ENCODE results near the gene OR3A2. TPM values are rescaled to one million over a fixed set of nuclear protein-coding genes. Genes with fewer than 3 reads are reported as not detected.

The OR3A2 gene
- total RNA-seq, 1 experiment from 2014 or later: not detected

GRCh38 chr17:3260163-3260562 is 125.9 kb downstream of the OR3A2 start:
- Mint-ChIP-seq H3K9me3 (peaks cover 70 to 85% of the 10 kb centered on the region in 2 experiments), H3K4me1 (no peaks in the 10 kb centered on the region), H3K4me3 (no peak overlapping the region), H3K36me3 (ENCODE audit: insufficient read depth in 1 of 3, low read depth in 3 of 3) (peaks cover 12 to 38% (median 17%) of the 10 kb centered on the region in 3 experiments; a peak in 6 of 7 replicates), H3K27ac (no peak overlapping the region), H3K27me3 (ENCODE audit: low read depth) (no peaks in the 10 kb centered on the region; the same call in 1 of the 2 replicates)
- Histone ChIP-seq H2BK120ac (ENCODE audit: low read depth, low read length, poor library complexity, severe bottlenecking) (no peak overlapping the region), H3K4me1 (ENCODE audit: insufficient read depth, low read length) (no peaks in the 10 kb centered on the region), H3K23ac (ENCODE audit: insufficient read length, low read depth, low read length) (no peak overlapping the region), H3K27ac (ENCODE audit: insufficient read length, low read depth, low read length) (no peak overlapping the region), H4K20me1 (ENCODE audit: control insufficient read depth, insufficient read depth, insufficient read length) (no peaks in the 10 kb centered on the region), H4K5ac (ENCODE audit: insufficient read length, low read depth, low read length) (no peak overlapping the region), H4K8ac (replicated peaks; ENCODE audit: insufficient read length, low read depth, low read length) (no peak overlapping the region), H2BK15ac (ENCODE audit: low read depth, low read length) (no peak overlapping the region), H3K56ac (ENCODE audit: insufficient read length, low read depth, low read length) (no peak overlapping the region), H2BK20ac (ENCODE audit: low read depth, low read length, poor library complexity, severe bottlenecking) (no peak overlapping the region), H3K23me2 (ENCODE audit: insufficient read length, low read depth, low read length, poor library complexity, severe bottlenecking) (no peaks in the 10 kb centered on the region), H2AFZ (ENCODE audit: low read length) (no peak overlapping the region), H3K9me3 (ENCODE audit: control insufficient read depth, low read depth, low read length) (peaks cover 65% of the 10 kb centered on the region), H4K91ac (ENCODE audit: insufficient read length, low read depth, low read length) (no peak overlapping the region), H3K27me3 (ENCODE audit: insufficient read depth, low read length) (no peaks in the 10 kb centered on the region), H3K4me2 (ENCODE audit: insufficient read depth, insufficient read length, low read length) (no peak overlapping the region), H3T11ph (ENCODE audit: low read length) (no peak overlapping the region), H2BK12ac (ENCODE audit: insufficient read length, low read depth, low read length) (no peak overlapping the region), H3K9ac (ENCODE audit: extremely low read depth, insufficient read length, low read length) (no peak overlapping the region), H2BK5ac (ENCODE audit: insufficient read length, low read length) (no peak overlapping the region), H3K4ac (ENCODE audit: low read depth, low read length) (no peak overlapping the region), H3K79me2 (ENCODE audit: insufficient read depth, low read length) (no peaks in the 10 kb centered on the region), H3K79me1 (ENCODE audit: insufficient read depth, low read depth, low read length, poor library complexity, severe bottlenecking) (no peaks in the 10 kb centered on the region), H2AK5ac (ENCODE audit: insufficient read length, low read length) (no peak overlapping the region), H3K18ac (ENCODE audit: insufficient read length, low read depth, low read length) (no peak overlapping the region), H3K14ac (ENCODE audit: insufficient read depth, low read length) (no peak overlapping the region)
- WGBS (ENCODE audit: extremely low coverage, insufficient read length, low lambda C conversion rate): no CpG with 5 or more reads among the region's 1 CpG
- TF ChIP-seq CTCF (conservative IDR thresholded peaks at IDR 0.05): no peak
- DNase-seq: no peak
